ENCODE measurements around the gene GNLY.
A peak's percentile ranks its signal among the peaks of the same experiment; 100 is the strongest.
"Not testable (repeated sequence)": the region's sequence is repeated elsewhere in the genome, so short reads cannot be mapped to it uniquely, and the experiment has no call there.

Gene GNLY

GRCh38 chr2:85711578-85712060 is 17.5 kb downstream of the GNLY start:
- no peak for DNase-seq

DNA sequence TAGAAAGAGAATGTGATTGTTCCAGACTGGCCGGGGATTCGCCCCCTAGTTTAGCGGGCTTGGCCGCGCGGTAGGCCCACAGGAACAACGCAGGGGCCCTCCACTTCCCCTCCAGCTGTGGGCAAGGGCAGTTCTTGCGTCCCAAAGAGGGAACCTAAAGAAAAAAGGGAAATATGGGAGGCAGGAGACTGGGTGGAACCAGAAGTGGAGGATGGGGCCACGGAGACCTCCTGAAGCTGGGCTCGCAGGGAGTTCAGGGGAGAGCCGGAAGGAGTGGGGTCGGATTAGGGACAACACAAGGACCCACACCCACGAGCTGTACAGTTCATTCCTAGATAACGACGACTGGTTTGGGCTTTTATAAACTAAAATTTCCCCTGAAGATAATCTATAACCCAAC is 18.2 kb downstream of the GNLY start:
- no peak for DNase-seq

- DNase-seq, result no peak
Observed at GRCh38 chr2:85712849-85713612, 18.9 kb downstream of the GNLY start.

DNA sequence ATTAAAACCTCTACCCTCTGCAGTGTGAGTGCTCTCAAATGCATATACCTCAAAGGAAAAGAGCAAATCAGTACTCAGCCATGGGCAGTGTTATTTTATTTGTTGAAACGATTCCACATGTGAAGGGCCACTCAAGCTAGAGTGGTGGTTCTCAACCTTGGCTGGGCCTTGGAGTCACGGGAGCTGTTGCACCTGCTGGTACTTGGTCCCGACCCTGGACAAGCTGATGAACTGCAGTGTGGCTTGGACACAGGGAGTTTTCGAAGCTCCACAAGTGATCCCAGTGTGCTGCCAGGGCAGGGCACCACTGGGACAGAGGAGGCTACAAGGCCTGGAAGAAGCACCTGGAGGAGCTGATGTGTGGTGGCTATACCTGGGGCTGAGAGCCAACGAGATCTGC is 19.7 kb downstream of the GNLY start:
- DNase-seq, result no peak

DNA sequence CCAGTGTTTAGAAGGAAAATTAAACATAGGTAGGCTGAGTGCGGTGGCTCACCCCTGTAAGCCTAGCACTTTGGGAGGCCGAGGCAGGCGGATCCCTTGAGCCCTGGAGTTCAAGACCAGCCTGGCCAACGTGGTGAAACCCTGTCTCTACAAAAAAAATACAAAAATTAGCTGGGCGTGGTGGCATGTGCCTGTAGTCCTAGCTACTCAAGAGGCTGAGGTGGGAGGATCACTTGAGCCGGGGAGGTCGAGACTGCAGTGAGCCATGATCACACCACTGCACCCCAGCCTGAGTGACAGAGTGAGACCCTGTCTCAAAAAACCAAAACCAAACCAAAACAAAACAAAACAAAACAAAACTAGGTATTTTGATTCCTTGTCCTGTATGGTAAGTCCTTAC is 20.3 kb downstream of the GNLY start:
- not testable (repeated sequence) for DNase-seq

GRCh38 chr2:85714841-85715240 is 20.7 kb downstream of the GNLY start:
- no peak for DNase-seq

GRCh38 chr2:85716346-85716914 is 22.3 kb downstream of the GNLY start:
- DNase-seq, result no peak

- no peak for DNase-seq
Observed at GRCh38 chr2:85717308-85718008, 23.3 kb downstream of the GNLY start.

DNA sequence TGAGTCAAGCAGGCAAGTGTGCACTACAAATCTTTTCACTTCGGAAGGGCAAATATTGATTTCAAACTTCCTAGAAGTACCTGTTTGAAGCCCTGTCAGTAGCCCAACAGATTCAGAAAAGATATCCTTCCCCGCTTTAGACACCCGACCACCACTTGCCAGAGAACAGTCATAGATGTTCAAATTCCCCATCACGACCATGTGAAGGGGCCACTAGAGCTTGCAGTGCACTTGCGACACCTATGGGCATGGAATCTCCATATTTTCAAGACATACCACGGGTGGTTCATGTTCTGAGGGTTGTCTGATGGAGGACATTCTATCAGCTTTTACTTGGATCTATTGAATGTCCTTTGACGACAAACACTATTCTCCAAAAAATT is 23.8 kb downstream of the GNLY start:
- DNase-seq, result no peak

DNA sequence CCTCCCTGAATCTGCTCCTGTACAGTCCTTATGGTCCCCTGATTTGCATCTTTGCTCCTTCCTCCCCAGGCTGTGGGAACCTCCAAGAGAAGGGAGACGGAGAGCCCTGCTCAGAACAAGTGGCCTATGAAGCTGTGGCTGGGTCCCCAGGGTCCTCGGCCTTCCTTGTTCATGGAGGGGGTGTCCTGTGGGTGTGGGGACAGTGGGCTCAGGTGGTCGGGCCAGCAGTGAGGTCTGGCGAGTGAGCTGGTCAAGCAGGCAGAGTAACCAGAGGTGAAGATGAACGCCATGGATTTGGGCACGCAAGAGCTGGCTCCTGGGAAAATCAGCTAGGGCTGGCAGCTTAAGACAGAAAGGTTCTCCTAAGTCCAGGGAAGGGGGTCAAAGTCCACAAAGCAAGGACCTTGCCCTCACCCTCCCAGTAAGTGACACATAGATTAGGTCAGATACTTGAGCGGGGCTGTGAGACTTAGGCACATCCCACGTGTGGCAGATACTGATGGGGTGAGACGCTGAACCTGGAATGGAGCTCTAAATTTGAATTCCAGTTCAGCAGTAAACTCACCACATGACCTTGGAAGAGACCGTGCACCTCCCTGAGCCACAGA is 24.8 kb downstream of the GNLY start:
- no peak for DNase-seq

DNA sequence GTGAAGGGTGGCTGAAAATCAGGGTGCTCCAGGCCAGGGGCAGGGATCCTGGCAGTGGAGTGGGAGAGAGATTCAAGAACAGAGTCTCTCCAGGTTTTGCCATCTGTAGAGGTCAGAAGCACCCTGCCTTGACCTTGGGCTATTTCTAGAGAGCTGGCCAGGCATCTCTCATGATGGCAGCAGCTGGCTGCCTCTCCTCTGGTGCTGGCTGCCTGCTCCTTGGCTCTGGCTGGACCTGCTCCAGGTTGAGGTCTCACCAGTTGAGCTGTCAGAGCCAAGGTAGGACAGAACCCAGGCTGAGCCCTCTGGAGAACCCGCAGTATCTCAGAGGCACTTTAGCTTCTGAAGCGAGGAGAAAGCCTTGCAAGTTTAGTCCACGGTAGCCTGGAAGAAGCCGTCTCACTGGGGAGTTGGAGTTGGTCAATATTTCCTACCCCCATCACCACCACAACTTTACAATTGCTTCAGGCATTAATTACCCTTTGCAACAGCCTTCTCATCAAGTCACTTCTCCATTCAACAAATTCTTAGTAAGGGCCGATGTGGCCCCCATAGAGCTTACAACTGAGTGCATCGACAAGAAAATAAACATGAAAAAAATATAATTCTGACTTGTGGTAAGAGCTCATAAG is 25.6 kb downstream of the GNLY start:
- no peak for DNase-seq

DNA sequence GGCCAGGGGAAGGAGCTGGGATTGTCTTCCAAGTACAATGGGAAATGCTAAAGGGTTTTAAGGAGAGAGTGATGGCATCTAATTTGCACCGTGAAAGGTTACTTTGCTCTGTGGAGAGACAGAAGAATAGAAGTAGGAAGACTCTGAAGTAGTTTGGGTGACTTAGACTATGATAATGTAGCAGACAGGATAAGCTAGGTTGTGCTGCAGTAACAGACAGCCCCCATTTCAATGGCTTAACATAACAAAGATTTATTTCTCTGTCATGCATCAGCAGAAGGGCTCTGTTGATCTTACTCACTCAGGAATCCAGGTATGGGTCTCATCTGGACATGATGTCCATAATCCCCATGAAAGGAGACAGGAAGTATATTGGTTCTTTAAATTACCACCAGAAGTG is 26.4 kb downstream of the GNLY start:
- no peak for DNase-seq

DNA sequence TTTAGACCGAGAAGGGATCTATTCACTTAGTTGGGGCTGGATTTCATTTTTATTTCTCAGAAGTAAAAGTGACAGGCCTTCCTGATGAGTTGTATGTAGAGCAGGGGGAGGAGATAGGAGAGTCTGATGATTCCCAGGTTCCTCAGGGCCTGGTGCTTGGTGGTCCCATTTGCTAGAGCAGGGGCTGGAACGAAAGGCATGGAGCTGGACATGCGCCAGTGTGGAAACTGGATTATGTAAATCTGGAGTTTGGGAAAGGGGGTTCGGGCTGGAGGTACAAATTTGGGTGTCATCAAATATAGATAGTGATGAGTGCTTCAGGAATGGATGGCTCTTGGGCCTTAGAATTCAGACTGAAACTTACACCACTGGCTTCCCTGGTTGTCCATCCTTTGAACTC is 27.5 kb downstream of the GNLY start:
- DNase-seq, result no peak

DNA sequence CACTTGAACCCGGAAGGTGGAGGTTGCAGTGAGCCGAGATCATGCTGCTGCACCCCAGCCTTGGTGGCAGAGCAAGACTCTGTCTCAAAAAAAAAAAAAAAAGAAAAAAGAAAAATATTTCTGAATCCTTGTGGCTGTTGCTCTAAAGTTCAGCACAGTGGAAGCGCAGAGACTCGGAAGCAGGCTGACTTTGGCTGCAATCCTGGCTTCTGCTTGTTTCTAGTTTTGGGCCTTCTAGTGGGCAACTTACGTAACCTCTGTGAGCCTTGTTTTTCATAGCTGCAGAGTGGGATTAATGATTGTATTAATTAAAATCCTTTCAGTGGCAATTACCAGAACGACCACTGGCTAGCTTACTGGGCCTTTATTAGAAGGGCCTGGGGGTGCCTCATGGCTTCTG is 28.4 kb downstream of the GNLY start:
- no peak for DNase-seq

GRCh38 chr2:85723707-85724360 is 29.7 kb downstream of the GNLY start:
- DNase-seq, result no peak

- no peak for DNase-seq
Observed at GRCh38 chr2:85724731-85725181, 30.6 kb downstream of the GNLY start.

GRCh38 chr2:85725451-85725850 is 31.3 kb downstream of the GNLY start:
- no peak for DNase-seq

DNA sequence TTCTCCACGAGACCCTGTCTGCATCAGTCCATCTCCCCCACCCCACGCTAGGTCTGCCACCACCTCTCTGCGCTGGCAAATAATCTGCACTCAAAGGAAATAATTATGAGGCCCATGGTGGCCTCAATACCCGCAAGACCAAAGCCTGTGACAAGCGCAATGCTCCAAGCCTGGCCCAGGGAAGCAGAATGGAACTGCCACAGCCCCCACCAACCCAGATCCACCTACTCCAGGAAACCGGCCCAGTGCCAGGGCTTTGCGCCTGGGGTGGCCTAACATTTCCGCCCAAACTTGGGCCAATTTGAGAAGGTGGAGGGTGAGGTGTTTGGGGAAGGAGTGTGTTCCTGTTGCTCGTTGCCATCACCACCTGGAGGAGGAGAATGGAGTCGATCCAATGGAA is 33.6 kb downstream of the GNLY start:
- no peak for DNase-seq

GRCh38 chr2:85728342-85728741 is 34.2 kb downstream of the GNLY start:
- no peak for DNase-seq

GRCh38 chr2:85728883-85729824 is 35.0 kb downstream of the GNLY start:
- peak; percentile 77 to 80 for DNase-seq

DNA sequence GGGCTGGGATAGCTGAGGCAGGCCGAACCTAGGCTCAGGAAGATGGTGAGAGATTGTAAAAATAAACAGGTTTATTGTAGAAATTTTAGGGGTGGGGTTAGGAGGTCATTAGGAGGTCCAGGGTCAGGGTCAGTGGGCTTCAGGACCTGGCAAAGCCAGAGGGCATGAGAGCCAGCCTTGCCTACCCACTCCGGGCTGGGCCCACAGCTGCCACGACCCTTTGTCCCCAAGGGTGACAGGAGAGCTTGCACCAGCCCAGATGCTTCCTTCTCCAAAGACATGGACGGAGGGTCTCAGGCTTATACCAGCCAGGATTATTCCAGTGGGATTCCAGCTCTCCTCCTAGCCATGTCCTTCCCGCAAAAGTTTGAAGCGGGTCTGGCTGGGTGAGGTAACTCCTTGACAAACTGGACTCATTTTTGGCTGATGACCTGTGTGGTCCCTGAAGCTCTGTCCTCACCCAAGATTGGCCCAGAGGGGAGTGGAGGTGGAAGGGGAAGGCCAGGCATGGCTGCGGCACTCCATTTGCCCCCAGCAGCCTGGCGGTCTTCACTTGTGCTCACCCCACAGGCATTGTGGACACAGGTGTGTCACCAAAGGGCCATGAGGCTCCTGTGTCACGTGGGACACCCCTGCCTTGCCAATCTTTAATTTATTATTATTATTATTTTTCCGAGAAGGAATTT is 35.8 kb downstream of the GNLY start:
- DNase-seq, result no peak
